ENCODE data around the gene FSD1. TPM values are rescaled to one million over a fixed set of nuclear protein-coding genes. Genes with fewer than 3 reads are reported as not detected.

The FSD1 gene
- total RNA-seq, 4 donors from 2014 or later = 1.0 to 8.4 (median 1.4) TPM; not detected in 1

DNA sequence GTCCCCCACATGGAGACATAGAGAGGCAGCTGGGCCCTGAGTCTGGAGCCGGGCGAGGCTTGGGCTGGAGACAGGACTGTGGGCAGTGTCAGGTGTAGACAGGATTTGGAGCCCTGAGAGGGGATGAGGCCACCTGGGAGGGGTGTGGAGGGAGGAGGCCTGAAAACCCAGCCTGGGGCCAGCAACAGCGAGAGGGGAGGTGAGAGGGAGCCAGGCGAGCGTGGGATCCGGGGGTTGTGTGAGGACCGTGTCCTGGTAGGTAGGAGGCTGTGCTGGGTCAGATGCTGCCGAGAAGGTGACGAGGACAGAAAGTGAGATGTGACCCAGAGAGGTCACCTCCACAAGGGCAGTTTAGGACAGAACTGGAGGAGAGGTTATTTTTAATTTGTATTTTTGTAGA lies 46.3 kb downstream of the FSD1 start:
- no peaks in the 10 kb centered on the region for H3K27me3 ChIP-seq
- H3K4me3 ChIP-seq = no peak overlapping the region
- H3K36me3 ChIP-seq = peaks cover 0 to 38% (median 0%) of the 10 kb centered on the region in 3 donors
- DNase-seq = no peak
- H3K9me3 ChIP-seq = no peaks in the 10 kb centered on the region
- H3K27ac ChIP-seq = no peak overlapping the region
- TF ChIP-seq, protein P1, sequence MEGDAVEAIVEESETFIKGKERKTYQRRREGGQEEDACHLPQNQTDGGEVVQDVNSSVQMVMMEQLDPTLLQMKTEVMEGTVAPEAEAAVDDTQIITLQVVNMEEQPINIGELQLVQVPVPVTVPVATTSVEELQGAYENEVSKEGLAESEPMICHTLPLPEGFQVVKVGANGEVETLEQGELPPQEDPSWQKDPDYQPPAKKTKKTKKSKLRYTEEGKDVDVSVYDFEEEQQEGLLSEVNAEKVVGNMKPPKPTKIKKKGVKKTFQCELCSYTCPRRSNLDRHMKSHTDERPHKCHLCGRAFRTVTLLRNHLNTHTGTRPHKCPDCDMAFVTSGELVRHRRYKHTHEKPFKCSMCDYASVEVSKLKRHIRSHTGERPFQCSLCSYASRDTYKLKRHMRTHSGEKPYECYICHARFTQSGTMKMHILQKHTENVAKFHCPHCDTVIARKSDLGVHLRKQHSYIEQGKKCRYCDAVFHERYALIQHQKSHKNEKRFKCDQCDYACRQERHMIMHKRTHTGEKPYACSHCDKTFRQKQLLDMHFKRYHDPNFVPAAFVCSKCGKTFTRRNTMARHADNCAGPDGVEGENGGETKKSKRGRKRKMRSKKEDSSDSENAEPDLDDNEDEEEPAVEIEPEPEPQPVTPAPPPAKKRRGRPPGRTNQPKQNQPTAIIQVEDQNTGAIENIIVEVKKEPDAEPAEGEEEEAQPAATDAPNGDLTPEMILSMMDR (IDR thresholded peaks at IDR 0.05) = no peak
- TF ChIP-seq POLR2A (IDR thresholded peaks at IDR 0.05) = no peak
- H3K4me1 ChIP-seq = no peaks in the 10 kb centered on the region

DNA sequence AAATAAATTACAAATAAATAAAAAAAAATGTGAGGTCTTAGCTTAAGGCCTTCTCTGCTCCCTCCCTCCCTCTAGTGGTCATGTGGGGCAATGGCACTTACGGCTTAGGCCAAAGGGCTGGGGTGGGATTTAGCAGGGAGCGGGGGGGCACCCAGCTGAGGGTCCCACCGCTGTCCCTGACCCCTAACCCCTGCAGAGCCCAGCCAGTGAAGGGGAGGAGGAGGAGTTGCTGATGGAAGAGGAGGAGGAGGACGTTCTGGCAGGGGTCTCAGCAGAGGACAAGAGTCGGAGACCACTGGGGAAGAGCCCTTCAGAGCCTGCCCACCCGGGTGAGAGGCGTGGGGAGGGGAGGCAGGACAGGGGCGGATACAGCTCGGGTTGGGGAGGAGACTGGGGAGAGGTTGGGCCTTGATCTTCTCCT lies 48.3 kb downstream of the FSD1 start:
- Histone ChIP-seq H3K27ac (no peak overlapping the region), H3K9me3 (no peaks in the 10 kb centered on the region), H3K4me3 (no peak overlapping the region), H3K4me1 (no peaks in the 10 kb centered on the region), H3K36me3 (peaks cover 0 to 34% (median 0%) of the 10 kb centered on the region in 3 donors), H3K27me3 (no peaks in the 10 kb centered on the region)
- TF ChIP-seq, protein P1 (IDR thresholded peaks at IDR 0.05) = peak; percentile 29 to 93 (median 71)
- no peak for TF ChIP-seq POLR2A (IDR thresholded peaks at IDR 0.05)
- peak in 2 of 3 donors; percentile 54 to 78 for DNase-seq

DNA sequence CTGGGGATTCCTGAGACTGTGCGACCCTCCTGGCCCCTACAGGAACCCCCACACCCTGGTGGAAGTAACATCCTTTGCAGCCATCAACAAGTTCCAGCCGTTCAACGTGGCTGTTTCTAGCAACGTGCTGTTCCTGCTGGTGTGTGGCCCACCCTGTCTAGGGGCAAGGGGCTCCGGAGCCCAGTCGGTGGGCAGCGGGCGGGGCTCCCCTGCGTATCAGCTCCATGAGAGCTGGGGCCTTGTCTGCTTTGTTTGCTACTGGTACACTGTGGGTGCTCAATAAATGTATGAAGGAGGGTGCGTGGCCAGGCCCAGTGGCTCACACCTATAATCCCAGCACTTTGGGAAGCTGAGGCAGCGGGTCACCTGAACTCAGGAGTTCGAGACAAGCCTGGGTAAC lies 49.9 kb downstream of the FSD1 start:
- no peak for TF ChIP-seq POLR2A (IDR thresholded peaks at IDR 0.05)
- TF ChIP-seq, protein P1 (IDR thresholded peaks at IDR 0.05) = no peak
- Histone ChIP-seq H3K9me3 (no peaks in the 10 kb centered on the region), H3K27me3 (no peaks in the 10 kb centered on the region), H3K4me1 (no peaks in the 10 kb centered on the region), H3K4me3 (no peak overlapping the region), H3K36me3 (peaks cover 0 to 32% (median 0%) of the 10 kb centered on the region in 3 donors), H3K27ac (no peak overlapping the region)
- DNase-seq = no peak

DNA sequence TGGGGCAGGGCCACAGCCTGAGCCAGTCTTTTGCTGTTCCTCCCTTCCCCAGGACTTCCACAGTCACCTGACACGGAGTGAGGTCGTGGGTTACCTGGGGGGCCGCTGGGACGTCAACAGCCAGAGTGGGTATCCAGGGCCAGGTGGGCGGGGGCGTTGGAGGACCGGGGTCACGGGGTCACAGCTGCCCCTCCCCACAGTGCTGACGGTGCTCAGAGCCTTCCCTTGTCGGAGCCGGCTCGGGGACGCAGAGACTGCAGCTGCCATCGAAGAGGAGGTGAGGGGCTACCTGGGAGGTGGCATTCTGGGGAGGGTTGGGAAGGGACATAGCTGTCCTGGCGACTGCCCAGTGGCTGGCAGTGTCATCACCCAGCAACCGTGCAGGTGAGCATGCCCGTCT lies 50.5 kb downstream of the FSD1 start:
- Histone ChIP-seq H3K27ac (no peak overlapping the region), H3K9me3 (no peaks in the 10 kb centered on the region), H3K4me3 (no peak overlapping the region), H3K27me3 (no peaks in the 10 kb centered on the region), H3K4me1 (no peaks in the 10 kb centered on the region), H3K36me3 (peaks cover 0 to 39% (median 0%) of the 10 kb centered on the region in 3 donors)
- DNase-seq = no peak
- TF ChIP-seq POLR2A (IDR thresholded peaks at IDR 0.05) = no peak

DNA sequence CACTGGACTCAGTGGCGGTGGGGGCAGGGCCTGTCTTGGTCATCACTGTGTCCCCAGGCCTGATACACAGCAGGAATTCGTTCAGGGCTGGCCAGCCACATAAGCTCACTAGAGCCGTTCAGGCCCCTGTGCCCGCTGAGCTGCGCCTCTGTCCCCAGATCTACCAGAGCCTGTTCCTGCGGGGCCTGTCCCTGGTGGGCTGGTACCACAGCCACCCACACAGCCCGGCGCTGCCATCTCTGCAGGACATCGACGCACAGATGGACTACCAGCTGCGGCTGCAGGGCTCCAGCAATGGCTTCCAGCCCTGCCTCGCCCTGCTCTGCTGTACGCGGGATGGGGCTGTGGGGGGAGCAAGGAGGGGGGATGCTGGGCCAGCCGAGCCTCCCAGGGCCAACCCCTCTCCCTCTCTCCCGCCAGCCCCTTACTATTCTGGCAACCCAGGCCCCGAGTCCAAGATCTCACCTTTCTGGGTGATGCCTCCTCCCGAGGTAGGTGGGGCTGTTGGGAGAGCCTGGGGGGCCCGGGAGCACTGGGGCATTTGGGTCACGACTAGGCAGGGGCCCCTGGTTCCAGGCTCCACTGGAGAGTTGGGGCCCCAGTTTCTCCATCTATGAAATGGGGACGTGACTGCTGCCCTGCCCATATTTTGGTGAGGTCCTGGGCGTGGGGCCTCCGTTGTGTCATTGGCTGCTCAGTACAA lies 52.8 kb downstream of the FSD1 start:
- no peaks in the 10 kb centered on the region for H3K4me1 ChIP-seq
- peaks cover 0 to 62% (median 0%) of the 10 kb centered on the region in 3 donors for H3K36me3 ChIP-seq
- no peak overlapping the region for H3K4me3 ChIP-seq
- no peaks in the 10 kb centered on the region for H3K27me3 ChIP-seq
- TF ChIP-seq, protein P1 (IDR thresholded peaks at IDR 0.05) = no peak
- TF ChIP-seq POLR2A (IDR thresholded peaks at IDR 0.05) = no peak
- no peak overlapping the region for H3K27ac ChIP-seq
- DNase-seq = no peak
- H3K9me3 ChIP-seq = no peaks in the 10 kb centered on the region

DNA sequence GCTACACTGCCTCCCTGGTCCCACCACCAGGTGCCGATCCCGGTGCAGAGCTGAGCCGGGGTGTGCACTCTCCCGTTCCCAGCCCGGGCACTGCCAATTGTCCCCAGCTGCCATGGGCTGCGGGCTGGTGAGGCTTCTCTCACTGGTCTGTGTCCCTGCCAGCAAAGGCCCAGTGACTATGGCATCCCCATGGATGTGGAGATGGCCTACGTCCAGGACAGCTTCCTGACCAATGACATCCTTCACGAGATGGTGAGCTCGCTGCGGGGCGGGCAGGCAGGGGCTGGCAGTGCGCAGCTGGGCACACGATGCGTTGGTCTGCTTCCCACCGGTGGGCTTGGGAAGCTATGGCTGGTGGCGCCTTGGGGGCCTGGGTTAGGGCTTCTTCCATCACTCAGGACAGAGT lies 53.5 kb downstream of the FSD1 start:
- H3K4me1 ChIP-seq = no peaks in the 10 kb centered on the region
- DNase-seq = no peak
- H3K4me3 ChIP-seq = no peak overlapping the region
- TF ChIP-seq, protein P1 (IDR thresholded peaks at IDR 0.05) = no peak
- TF ChIP-seq POLR2A (IDR thresholded peaks at IDR 0.05) = no peak
- no peaks in the 10 kb centered on the region for H3K27me3 ChIP-seq
- no peak overlapping the region for H3K27ac ChIP-seq
- peaks cover 0 to 69% (median 0%) of the 10 kb centered on the region in 3 donors for H3K36me3 ChIP-seq
- no peaks in the 10 kb centered on the region for H3K9me3 ChIP-seq

Data from Peyer's patch (tissue), 4 donors.